OCI-LY1 (cell line): ENCODE data around the gene RPLP2.

Experiments used
- H2AFZ ChIP-seq: fragments of 200-600 bp; sonication (generic), shearing (Covaris generic); 2 replicates; pipeline ENCODE4 v1.6.0; 2014; ENCODE audit warnings: antibody characterized with exemption, mild to moderate bottlenecking, low read length
- H3F3A ChIP-seq: fragments of 200-600 bp; sonication (generic), shearing (Covaris generic); 2 replicates; pipeline ENCODE4 v1.6.0; 2014; ENCODE audit warnings: mild to moderate bottlenecking, antibody characterized with exemption, low read length, moderate library complexity; ENCODE audit not compliant: insufficient read depth
- H3K27ac ChIP-seq: fragments of 200-600 bp; sonication (generic); 2 replicates; pipeline ENCODE4 v1.5.1; 2014; ENCODE audit warnings: low read length, mixed run types, mild to moderate bottlenecking, low read depth; ENCODE audit not compliant: poor library complexity, severe bottlenecking
- H3K27me3 ChIP-seq: fragments of 200-600 bp; sonication (generic); 2 replicates; pipeline ENCODE4 v1.6.0; 2014; ENCODE audit warnings: antibody characterized with exemption, mild to moderate bottlenecking, low read length, moderate library complexity; ENCODE audit not compliant: insufficient read depth
- H3K36me3 ChIP-seq: fragments of 200-600 bp; sonication (generic); 2 replicates; pipeline ENCODE4 v1.6.1; 2014; ENCODE audit warnings: mild to moderate bottlenecking, antibody characterized with exemption, low read length, moderate library complexity, mixed read lengths; ENCODE audit not compliant: insufficient read depth
- H3K4me1 ChIP-seq: fragments of 200-600 bp; sonication (generic); 2 replicates; pipeline ENCODE4 v1.5.1; 2014; ENCODE audit warnings: mild to moderate bottlenecking, low read length, moderate library complexity; ENCODE audit not compliant: insufficient read depth, severe bottlenecking
- H3K4me2 ChIP-seq: fragments of 200-600 bp; sonication (generic), shearing (Covaris generic); 2 replicates; pipeline ENCODE4 v1.6.1; 2014; ENCODE audit warnings: low read length
- H3K4me3 ChIP-seq: fragments of 200-600 bp; sonication (generic); 2 replicates; pipeline ENCODE4 v1.5.1; 2014; ENCODE audit warnings: low read length, low read depth, mild to moderate bottlenecking, mixed read lengths; ENCODE audit not compliant: poor library complexity, severe bottlenecking
- H3K79me2 ChIP-seq: fragments of 200-600 bp; shearing (Covaris generic); 2 replicates; pipeline ENCODE4 v1.6.1; 2016; ENCODE audit warnings: mixed run types, low read length, mixed read lengths; ENCODE audit not compliant: insufficient read depth
- H3K9ac ChIP-seq: fragments of 200-600 bp; sonication (generic), shearing (Covaris generic); 2 replicates; pipeline ENCODE4 v1.6.1; 2014; ENCODE audit warnings: mild to moderate bottlenecking, low read length, mixed read lengths
- H3K9me2 ChIP-seq: fragments of 200-600 bp; sonication (generic), shearing (Covaris generic); 2 replicates; pipeline ENCODE4 v1.6.1; 2014; ENCODE audit warnings: low read depth, mild to moderate bottlenecking, low read length, mixed read lengths
- H3K9me3 ChIP-seq: fragments of 200-600 bp; shearing (Covaris generic); 2 replicates; pipeline ENCODE4 v1.6.1; 2014; ENCODE audit warnings: low read length, mixed read lengths
- H4K20me1 ChIP-seq: fragments of 200-600 bp; sonication (generic), shearing (Covaris generic); 2 replicates; pipeline ENCODE4 v1.6.0; 2016; ENCODE audit warnings: mild to moderate bottlenecking, low read length; ENCODE audit not compliant: insufficient read depth
- CTCF ChIP-seq: fragments of 200-600 bp; sonication (generic), shearing (Covaris generic); IDR thresholded peaks from 2 replicates; pipeline ENCODE4 v1.5.1; 2017; ENCODE audit warnings: mild to moderate bottlenecking, antibody characterized with exemption, low read length, moderate library complexity, mixed read lengths
- EZH2 ChIP-seq: fragments of 200-600 bp; sonication (generic), shearing (Covaris generic); IDR thresholded peaks from 2 replicates; pipeline ENCODE4 v1.8.0; 2017; ENCODE audit warnings: borderline replicate concordance, mixed run types, mild to moderate bottlenecking, antibody characterized with exemption, low read length, moderate library complexity, mixed read lengths

The RPLP2 gene

GRCh38 chr11:837990-838307 lies 28.2 kb downstream of the RPLP2 start:
- no peak overlapping the region for H3K4me3 ChIP-seq
- peaks cover 38% of the 10 kb centered on the region for H3K36me3 ChIP-seq
- H2AFZ ChIP-seq: no peak overlapping the region
- H3K9ac ChIP-seq: no peak overlapping the region
- H3K27me3 ChIP-seq: no peaks in the 10 kb centered on the region
- H3K27ac ChIP-seq: no peak overlapping the region
- peaks cover 15% of the 10 kb centered on the region for H3K4me1 ChIP-seq
- no peaks in the 10 kb centered on the region for H3K9me2 ChIP-seq
- no peak overlapping the region for H3K4me2 ChIP-seq
- peaks cover 8% of the 10 kb centered on the region; the same call in 1 of the 2 replicates for H3K79me2 ChIP-seq
- no peaks in the 10 kb centered on the region for H4K20me1 ChIP-seq
- no peaks in the 10 kb centered on the region for H3F3A ChIP-seq
- H3K9me3 ChIP-seq: no peaks in the 10 kb centered on the region
- TF ChIP-seq EZH2: no peak

GRCh38 chr11:838441-839279 lies 28.9 kb downstream of the RPLP2 start:
- H3K4me2 ChIP-seq: no peak overlapping the region
- no peaks in the 10 kb centered on the region for H4K20me1 ChIP-seq
- peaks cover 38% of the 10 kb centered on the region for H3K36me3 ChIP-seq
- H3K9me2 ChIP-seq: no peaks in the 10 kb centered on the region
- H3K4me3 ChIP-seq: no peak overlapping the region
- H3K79me2 ChIP-seq: peaks cover 8% of the 10 kb centered on the region; the same call in 1 of the 2 replicates
- H2AFZ ChIP-seq: no peak overlapping the region
- no peak overlapping the region for H3K27ac ChIP-seq
- H3K9me3 ChIP-seq: no peaks in the 10 kb centered on the region
- no peaks in the 10 kb centered on the region for H3K27me3 ChIP-seq
- H3F3A ChIP-seq: no peaks in the 10 kb centered on the region
- TF ChIP-seq EZH2 (no peak), CTCF (no peak; the same call in 1 of the 2 replicates)
- peaks cover 21% of the 10 kb centered on the region for H3K4me1 ChIP-seq
- no peak overlapping the region for H3K9ac ChIP-seq

- peaks cover 38% of the 10 kb centered on the region for H3K36me3 ChIP-seq
Observed at GRCh38 chr11:839280-839623, 29.5 kb downstream of the RPLP2 start.

More at GRCh38 chr11:839280-839623, 29.5 kb downstream of the RPLP2 start:
- no peak overlapping the region for H3K27ac ChIP-seq
- no peaks in the 10 kb centered on the region for H3K27me3 ChIP-seq
- TF ChIP-seq EZH2 (no peak), CTCF (no peak)
- no peak overlapping the region for H3K4me2 ChIP-seq
- H3K9ac ChIP-seq: no peak overlapping the region
- no peak overlapping the region for H2AFZ ChIP-seq
- no peaks in the 10 kb centered on the region for H3K9me3 ChIP-seq
- peaks cover 27% of the 10 kb centered on the region for H3K4me1 ChIP-seq
- H4K20me1 ChIP-seq: no peaks in the 10 kb centered on the region
- H3K4me3 ChIP-seq: no peak overlapping the region
- H3F3A ChIP-seq: no peaks in the 10 kb centered on the region
- no peaks in the 10 kb centered on the region for H3K9me2 ChIP-seq
- H3K79me2 ChIP-seq: peaks cover 8% of the 10 kb centered on the region; the same call in 1 of the 2 replicates
